ENCODE data around the gene ADAM17. TPM values are rescaled to one million over a fixed set of nuclear protein-coding genes. Genes with fewer than 3 reads are reported as not detected.
"Not testable (repeated sequence)": the region's sequence is repeated elsewhere in the genome, so short reads cannot be mapped to it uniquely, and the experiment has no call there.

ADAM17 gene
- total RNA-seq: 49.1 TPM

- peak; percentile 97 for DNase-seq (ENCODE audit: low spot score)
- intact Hi-C loops (cut with DNase I): no loop called here
- ATAC-seq: peak; percentile 97
Measured at GRCh38 chr2:9555297-9556120, at the start of gene ADAM17. ADAM17 (minus strand) TSS chr2:9555830; CDS start chr2:9555605, 225 bp downstream.

GRCh38 chr2:9602412-9602811 is 46.8 kb upstream of the ADAM17 start:
- intact Hi-C loops (cut with DNase I): no loop called here
- no peak for DNase-seq (ENCODE audit: low spot score)
- ATAC-seq: no peak

- ATAC-seq: no peak
- intact Hi-C loops (cut with DNase I): no loop called here
- no peak for DNase-seq (ENCODE audit: low spot score)
Measured at GRCh38 chr2:9601397-9601796, 45.8 kb upstream of the ADAM17 start.

GRCh38 chr2:9599430-9599829 is 43.8 kb upstream of the ADAM17 start:
- no peak for ATAC-seq
- intact Hi-C loops (cut with DNase I): no loop called here
- DNase-seq (ENCODE audit: low spot score): no peak

GRCh38 chr2:9596621-9597311 is 41.1 kb upstream of the ADAM17 start:
- intact Hi-C loops (cut with DNase I): no loop called here
- DNase-seq (ENCODE audit: low spot score): no peak
- ATAC-seq: no peak

- intact Hi-C loops (cut with DNase I): no loop called here
- ATAC-seq (peak; percentile 5), DNase-seq (ENCODE audit: low spot score) (no peak)
Measured at GRCh38 chr2:9595746-9596145, 40.1 kb upstream of the ADAM17 start.

- DNase-seq (ENCODE audit: low spot score); intact Hi-C loops (cut with DNase I): not testable (repeated sequence)
- ATAC-seq: peak; percentile 69
Measured at GRCh38 chr2:9595256-9595655, 39.6 kb upstream of the ADAM17 start.

GRCh38 chr2:9594366-9595054 is 38.9 kb upstream of the ADAM17 start:
- ATAC-seq (peak; percentile 93), DNase-seq (ENCODE audit: low spot score) (no peak)

GRCh38 chr2:9593925-9594324 is 38.3 kb upstream of the ADAM17 start:
- intact Hi-C loops (cut with DNase I): no loop called here
- DNase-seq (ENCODE audit: low spot score): no peak
- ATAC-seq: no peak

More at GRCh38 chr2:9594366-9595054, 38.9 kb upstream of the ADAM17 start:
- intact Hi-C loops (cut with DNase I): no loop called here

GRCh38 chr2:9592699-9593098 is 37.1 kb upstream of the ADAM17 start:
- intact Hi-C loops (cut with DNase I): no loop called here

GRCh38 chr2:9590641-9591040 is 35.0 kb upstream of the ADAM17 start:
- no peak for ATAC-seq
- no peak for DNase-seq (ENCODE audit: low spot score)
- intact Hi-C loops (cut with DNase I): no loop called here

More at GRCh38 chr2:9592699-9593098, 37.1 kb upstream of the ADAM17 start:
- DNase-seq (ENCODE audit: low spot score) (no peak), ATAC-seq (no peak)

- no peak for ATAC-seq
- intact Hi-C loops (cut with DNase I): no loop called here
- no peak for DNase-seq (ENCODE audit: low spot score)
Measured at GRCh38 chr2:9586465-9586864, 30.8 kb upstream of the ADAM17 start.

- DNase-seq (ENCODE audit: low spot score) (no peak), ATAC-seq (no peak)
- intact Hi-C loops (cut with DNase I): no loop called here
Measured at GRCh38 chr2:9585486-9585885, 29.9 kb upstream of the ADAM17 start.

GRCh38 chr2:9584902-9585301 is 29.3 kb upstream of the ADAM17 start:
- DNase-seq (ENCODE audit: low spot score); intact Hi-C loops (cut with DNase I): not testable (repeated sequence)

GRCh38 chr2:9582624-9583023 is 27.0 kb upstream of the ADAM17 start:
- intact Hi-C loops (cut with DNase I): no loop called here
- ATAC-seq (no peak), DNase-seq (ENCODE audit: low spot score) (no peak)

More at GRCh38 chr2:9584902-9585301, 29.3 kb upstream of the ADAM17 start:
- ATAC-seq: not testable (repeated sequence)

GRCh38 chr2:9578467-9579235 is 23.0 kb upstream of the ADAM17 start:
- intact Hi-C loops (cut with DNase I): no loop called here
- DNase-seq (ENCODE audit: low spot score): no peak
- peak; percentile 85 for ATAC-seq

- ATAC-seq (no peak), DNase-seq (ENCODE audit: low spot score) (no peak)
- intact Hi-C loops (cut with DNase I): no loop called here
Measured at GRCh38 chr2:9574331-9574730, 18.7 kb upstream of the ADAM17 start.

GRCh38 chr2:9573840-9574239 is 18.2 kb upstream of the ADAM17 start:
- intact Hi-C loops (cut with DNase I): no loop called here
- ATAC-seq: no peak
- DNase-seq (ENCODE audit: low spot score): no peak
